ENCODE results near the gene SMAD7. TPM values are rescaled to one million over a fixed set of nuclear protein-coding genes. Genes with fewer than 3 reads are reported as not detected.
A peak's percentile ranks its signal among the peaks of the same experiment; 100 is the strongest.

Gene SMAD7
- total RNA-seq, 2 donors from 2014 or later = 17.1 to 49.0 TPM

GRCh38 chr18:48893608-48894600, 56.9 kb downstream of the SMAD7 start:
- ATAC-seq (no peak), DNase-seq (peak; percentile 19)
- intact Hi-C loops (cut with DNase I) = no loop called here

GRCh38 chr18:48893061-48893607, 57.6 kb downstream of the SMAD7 start:
- no peak for DNase-seq
- ATAC-seq = no peak

DNA sequence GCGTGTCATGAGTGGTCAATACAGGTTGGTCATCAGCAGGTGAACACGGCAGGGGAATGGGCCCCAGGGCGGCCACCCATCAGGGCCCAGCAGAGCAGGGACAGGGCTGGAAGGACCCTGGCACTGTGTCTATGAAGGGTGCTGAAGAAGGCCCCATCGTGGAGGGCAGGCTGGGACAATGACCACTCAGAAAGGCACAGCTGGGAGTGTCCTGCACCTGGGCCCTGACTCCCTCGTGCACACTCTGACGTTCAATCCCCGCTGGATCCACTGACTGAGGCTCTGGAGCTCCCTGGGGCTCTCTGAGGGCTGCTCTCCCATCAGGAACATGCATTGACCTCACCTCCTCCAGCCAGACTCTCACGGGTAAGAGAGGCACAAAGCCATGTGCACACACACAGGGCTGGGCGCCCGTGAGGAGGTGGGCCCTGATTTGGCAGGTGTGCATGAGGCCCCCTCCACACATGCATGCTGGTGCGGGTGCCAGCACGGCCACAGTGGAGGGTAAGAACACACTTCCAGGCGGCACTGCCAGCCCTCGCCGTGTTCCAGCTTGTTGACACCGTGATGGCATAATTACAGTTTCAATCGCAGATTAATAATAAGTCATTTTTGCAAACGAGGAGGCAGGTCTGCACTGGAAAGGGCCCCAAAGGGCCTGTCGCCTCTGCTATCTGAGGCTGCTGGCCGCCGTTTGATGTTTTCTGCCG, 58.5 kb downstream of the SMAD7 start:
- DNase-seq (no peak), ATAC-seq (no peak)

More at GRCh38 chr18:48893061-48893607, 57.6 kb downstream of the SMAD7 start:
- intact Hi-C loops (cut with DNase I) = no loop called here

GRCh38 chr18:48891721-48892120, 59.0 kb downstream of the SMAD7 start:
- intact Hi-C loops (cut with DNase I) = no loop called here
- ATAC-seq (no peak), DNase-seq (no peak)

More for the DNA sequence above, 58.5 kb downstream of the SMAD7 start:
- intact Hi-C loops (cut with DNase I) = no loop called here

DNA sequence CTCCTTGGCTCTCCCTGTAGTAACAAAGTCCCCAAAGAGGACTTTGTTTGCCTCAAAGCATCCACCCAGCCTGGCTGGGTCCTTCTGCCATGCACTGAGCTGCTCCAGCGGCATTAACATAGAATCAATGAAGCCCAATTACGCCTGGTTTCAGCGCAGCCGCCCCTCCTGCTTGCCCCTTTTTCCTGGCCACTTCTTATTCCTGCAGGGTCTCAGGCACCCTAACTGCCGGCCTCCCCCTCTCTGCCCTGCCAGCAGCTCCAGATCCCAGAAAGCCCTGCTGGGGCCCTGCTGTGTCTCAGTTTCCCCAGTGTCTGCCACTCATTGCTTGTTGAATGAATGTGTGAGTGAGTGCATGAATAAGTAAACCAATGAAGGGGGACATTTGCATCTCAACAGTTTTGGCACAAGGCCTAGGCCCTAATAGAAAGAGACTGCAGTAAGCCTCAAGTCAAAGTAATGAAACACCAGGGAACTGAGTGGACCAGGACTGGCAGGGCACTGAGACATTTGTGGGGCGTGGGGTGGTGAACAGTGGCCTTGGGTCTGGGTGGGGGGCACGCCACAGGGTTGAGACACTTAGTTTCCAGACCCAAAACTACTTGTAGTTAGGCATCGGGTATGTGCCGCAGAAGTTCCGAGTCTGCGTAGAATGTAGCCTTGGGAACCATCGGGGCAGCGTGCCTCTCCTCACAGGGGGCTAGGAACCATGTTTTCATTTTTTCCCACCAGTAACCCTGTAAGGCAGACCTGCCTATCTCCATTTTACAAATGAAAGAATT, 60.6 kb downstream of the SMAD7 start:
- no peak for DNase-seq
- intact Hi-C loops (cut with DNase I) = no loop called here

GRCh38 chr18:48889115-48889941, 61.4 kb downstream of the SMAD7 start:
- peak; percentile 79 for DNase-seq
- peak; percentile 76 to 90 for ATAC-seq
- intact Hi-C loops (cut with DNase I) = no loop called here

More for the DNA sequence above, 60.6 kb downstream of the SMAD7 start:
- no peak for ATAC-seq

DNA sequence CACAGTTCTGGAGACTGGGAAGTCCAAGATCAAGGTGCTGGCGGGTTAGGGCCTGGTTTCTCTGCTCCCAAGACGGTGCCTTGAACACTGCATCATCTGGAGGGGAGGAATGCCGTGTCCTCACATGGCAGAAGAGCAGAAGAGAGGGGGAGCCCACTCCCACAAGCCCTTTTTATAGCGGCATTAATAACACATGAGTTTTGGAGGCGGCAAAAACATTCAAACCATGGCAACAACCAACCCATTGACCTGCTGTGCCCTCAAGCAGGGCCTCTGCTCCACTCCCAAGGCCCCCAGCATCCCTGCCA, 62.0 kb downstream of the SMAD7 start:
- intact Hi-C loops (cut with DNase I) = no loop called here
- no peak for DNase-seq
- no peak for ATAC-seq

DNA sequence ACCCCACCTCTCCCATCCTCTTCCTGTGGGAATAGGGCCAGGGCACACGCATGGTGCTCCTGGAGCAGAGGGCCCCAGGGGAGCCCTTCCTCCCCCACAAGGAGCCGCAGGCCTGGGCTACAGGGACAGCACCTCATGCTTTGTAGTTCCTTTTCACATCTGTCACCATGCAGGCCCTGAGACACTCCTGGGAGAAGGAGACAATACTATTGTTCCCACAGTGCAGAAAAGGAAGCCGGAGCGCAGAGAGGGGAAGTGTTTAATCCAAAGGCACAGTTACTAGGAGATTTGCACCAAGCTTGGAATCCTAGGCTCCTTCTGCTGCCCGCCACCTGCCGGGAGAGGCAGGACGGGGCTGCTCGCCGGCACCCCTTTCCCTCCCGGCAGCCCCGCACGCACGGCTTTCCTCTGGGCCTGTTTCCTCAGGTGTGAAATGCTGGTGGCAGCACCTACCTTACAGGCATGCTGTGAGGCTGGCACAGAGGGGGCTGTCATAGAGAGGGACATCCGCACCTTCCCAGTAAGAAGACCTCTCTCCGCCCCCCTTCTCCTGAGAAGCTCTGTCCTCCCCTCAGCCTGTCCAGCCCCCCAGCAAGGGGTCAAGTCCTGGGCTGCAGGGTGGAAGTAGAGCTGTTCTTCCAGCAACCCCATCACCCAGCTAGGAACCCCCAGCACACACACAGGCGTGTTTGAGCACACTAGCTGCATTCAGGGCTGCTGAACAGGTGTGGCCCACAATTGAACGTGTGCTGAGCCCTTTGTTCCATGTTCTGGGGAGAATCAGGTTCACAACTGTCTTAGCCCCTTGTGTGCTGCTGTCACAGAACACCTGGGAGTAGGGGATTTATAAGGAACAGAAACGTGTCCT, 62.6 kb downstream of the SMAD7 start:
- DNase-seq (no peak), ATAC-seq (peak in 1 of 2 donors; percentile 9)
- intact Hi-C loops (cut with DNase I) = no loop called here

- DNase-seq (no peak), ATAC-seq (no peak)
- intact Hi-C loops (cut with DNase I) = no loop called here
Observed at GRCh38 chr18:48887294-48887904, 63.4 kb downstream of the SMAD7 start.

GRCh38 chr18:48886520-48887293, 64.1 kb downstream of the SMAD7 start:
- ATAC-seq = no peak
- intact Hi-C loops (cut with DNase I) = no loop called here
- peak; percentile 1 for DNase-seq

DNA sequence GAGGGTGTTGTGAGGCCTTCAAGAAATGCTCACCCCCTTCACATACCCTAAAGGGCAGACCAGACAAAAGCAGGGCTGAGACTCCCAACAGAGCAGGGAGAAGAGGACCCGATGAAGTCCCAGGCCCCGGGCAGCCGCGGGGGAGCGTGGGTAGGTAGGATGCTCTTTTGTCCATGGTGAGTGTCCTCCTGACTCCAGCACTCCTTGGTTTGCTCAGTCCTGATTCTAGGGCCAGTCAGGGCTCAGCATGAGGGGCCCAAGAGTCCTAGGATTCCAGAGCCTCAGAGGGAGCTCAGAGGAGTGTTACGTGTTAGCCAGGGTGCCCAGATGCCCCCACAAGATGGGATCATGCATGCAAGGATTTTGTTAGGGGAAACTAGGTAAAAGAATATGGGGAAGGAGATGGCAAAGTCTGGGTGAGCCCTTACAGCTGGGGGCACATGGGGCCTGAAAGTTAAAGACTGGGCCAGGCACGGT, 64.8 kb downstream of the SMAD7 start:
- peak; percentile 7 for DNase-seq
- intact Hi-C loops (cut with DNase I) = no loop called here
- no peak for ATAC-seq

DNA sequence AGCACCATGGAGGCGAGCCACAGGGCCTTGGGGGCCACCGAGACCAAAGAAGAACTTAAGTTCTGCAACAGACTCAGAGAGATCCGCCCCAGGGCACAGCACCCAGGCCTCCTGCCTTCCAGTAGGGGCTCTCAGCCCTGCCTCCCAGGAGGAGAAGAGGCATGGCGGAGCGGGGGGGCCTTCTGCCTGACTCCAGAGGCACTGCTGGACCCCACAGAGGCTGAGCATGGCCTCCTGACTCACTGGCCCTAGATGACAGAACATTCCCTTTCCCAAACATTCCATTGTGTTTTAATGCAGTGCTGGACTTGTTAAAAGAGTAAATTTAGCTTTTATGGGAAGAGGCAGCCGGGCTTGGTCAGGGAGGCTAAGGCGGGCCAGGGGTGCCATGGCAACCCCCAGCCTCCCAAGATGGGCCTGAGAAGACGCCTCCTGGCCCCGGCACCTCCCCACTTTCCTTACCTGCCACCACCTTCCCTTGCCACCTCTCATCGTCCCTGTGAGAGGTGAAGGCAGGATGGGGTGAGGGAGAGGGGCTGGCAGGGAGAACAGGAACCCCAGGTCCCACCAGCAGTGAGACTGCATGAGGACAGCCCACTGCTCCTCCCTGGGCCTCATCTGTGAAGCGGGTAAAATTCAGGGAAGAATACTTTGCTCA, 65.4 kb downstream of the SMAD7 start:
- peak; percentile 13 for DNase-seq
- ATAC-seq = no peak
- intact Hi-C loops (cut with DNase I) = no loop called here

DNA sequence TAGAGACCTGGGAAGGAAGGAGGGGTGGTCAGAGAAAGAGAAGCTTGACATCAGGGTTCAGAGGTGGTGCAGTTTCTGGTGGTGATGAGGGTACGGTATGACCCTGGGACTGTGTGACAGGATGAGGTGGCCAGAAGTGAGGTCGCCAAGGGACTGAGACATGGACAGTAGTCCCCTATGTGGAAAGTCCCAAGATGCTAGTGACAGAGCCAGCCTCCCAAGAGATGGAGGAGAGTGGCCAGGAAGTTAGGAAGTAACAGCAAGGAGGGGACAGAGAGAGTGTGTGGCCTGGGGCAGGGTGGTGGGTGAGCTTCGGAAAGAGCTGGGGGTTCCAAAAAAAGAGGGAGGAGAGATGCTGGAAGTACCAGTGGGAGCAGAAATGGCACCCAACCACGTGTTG, 66.0 kb downstream of the SMAD7 start:
- intact Hi-C loops (cut with DNase I) = no loop called here
- no peak for ATAC-seq

GRCh38 chr18:48884306-48884705, 66.5 kb downstream of the SMAD7 start:
- DNase-seq = peak; percentile 10
- intact Hi-C loops (cut with DNase I) = no loop called here
- ATAC-seq = no peak

More for the DNA sequence above, 66.0 kb downstream of the SMAD7 start:
- DNase-seq = peak; percentile 10

DNA sequence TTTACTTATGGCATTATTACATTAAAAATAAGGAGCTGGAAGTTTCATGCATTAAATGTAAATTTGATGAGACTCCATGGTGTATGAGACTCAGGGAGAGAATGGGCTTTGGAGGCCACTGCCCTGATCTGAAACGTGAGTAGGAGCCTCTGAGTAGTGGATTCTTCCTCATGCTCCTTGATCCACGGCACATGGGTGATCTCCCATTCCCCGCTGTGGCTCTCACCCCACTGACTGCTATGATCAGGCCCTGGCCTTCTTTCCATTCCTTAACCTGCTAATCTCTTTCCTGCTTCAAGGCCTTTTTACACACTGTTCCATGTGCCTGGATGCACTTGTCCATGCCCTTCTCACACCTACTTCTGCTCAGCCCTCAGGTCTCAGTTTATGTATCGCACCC, 68.4 kb downstream of the SMAD7 start:
- intact Hi-C loops (cut with DNase I) = no loop called here

DNA sequence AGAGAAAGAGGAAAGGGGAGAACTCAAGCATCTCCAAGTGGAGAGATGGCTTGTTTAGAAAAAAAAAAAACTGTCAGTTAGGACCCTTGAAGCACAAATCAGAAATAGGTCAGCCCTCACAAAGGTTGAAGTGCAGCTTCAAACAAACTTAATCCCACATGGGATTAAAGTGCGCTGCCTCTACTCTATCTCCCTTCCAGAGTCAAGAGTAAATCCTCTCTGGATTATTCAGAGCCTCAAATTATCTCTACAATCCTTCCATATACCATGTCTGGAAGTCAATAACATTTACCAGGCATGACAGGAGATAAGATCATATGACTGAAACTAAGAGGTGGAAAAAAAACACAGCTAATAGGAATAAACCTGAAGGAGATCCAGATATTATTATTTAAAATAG, 69.8 kb downstream of the SMAD7 start:
- DNase-seq = no peak

More for the DNA sequence above, 68.4 kb downstream of the SMAD7 start:
- peak; percentile 5 for DNase-seq
- ATAC-seq = no peak

More for the DNA sequence above, 69.8 kb downstream of the SMAD7 start:
- no peak for ATAC-seq
- intact Hi-C loops (cut with DNase I) = no loop called here
